ENCODE results near the gene B4GALNT2. TPM values are rescaled to one million over a fixed set of nuclear protein-coding genes. Genes with fewer than 3 reads are reported as not detected.

B4GALNT2 gene
- total RNA-seq, 3 donors from 2014 or later (not counting 1 experiment from before 2014, with no cell fraction given) = 0.05 TPM; not detected in 1

GRCh38 chr17:49106321-49107210 lies 26.0 kb upstream of the B4GALNT2 start:
- H3K27ac Mint-ChIP-seq = no peak overlapping the region
- Histone ChIP-seq H3K4me1 (ENCODE audit: control insufficient read depth, insufficient read depth, low read length) (no peaks in the 10 kb centered on the region), H3K27me3 (ENCODE audit: control insufficient read depth, insufficient read depth, low read length) (peaks cover 5% of the 10 kb centered on the region), H3K4me3 (ENCODE audit: low read length) (no peak overlapping the region), H3K36me3 (ENCODE audit: control insufficient read depth, insufficient read depth, low read length) (no peaks in the 10 kb centered on the region), H3K9me3 (ENCODE audit: control insufficient read depth, insufficient read depth, low read length) (no peaks in the 10 kb centered on the region), H3K27ac (ENCODE audit: low read length) (no peak overlapping the region)
- H3K27me3 Mint-ChIP-seq (ENCODE audit: low read depth in 2 of 2) = no peaks in the 10 kb centered on the region
- no peaks in the 10 kb centered on the region for H3K4me1 Mint-ChIP-seq
- TF ChIP-seq CTCF (IDR thresholded peaks at IDR 0.05) = no peak
- intact Hi-C loops (cut with micrococcal nuclease) = no loop called here
- ATAC-seq = no peak
- WGBS (ENCODE audit: insufficient coverage) = 82% methylated on average over 5 of the region's 5 CpGs
- H3K4me3 Mint-ChIP-seq = no peak overlapping the region
- no peak for DNase-seq
- no peaks in the 10 kb centered on the region for H3K36me3 Mint-ChIP-seq
- H3K9me3 Mint-ChIP-seq = no peaks in the 10 kb centered on the region

GRCh38 chr17:49107211-49107557 lies 25.4 kb upstream of the B4GALNT2 start:
- DNase-seq = no peak
- TF ChIP-seq CTCF (IDR thresholded peaks at IDR 0.05) = no peak
- Histone ChIP-seq H3K36me3 (ENCODE audit: control insufficient read depth, insufficient read depth, low read length) (no peaks in the 10 kb centered on the region), H3K27ac (ENCODE audit: low read length) (no peak overlapping the region), H3K27me3 (ENCODE audit: control insufficient read depth, insufficient read depth, low read length) (peaks cover 5% of the 10 kb centered on the region), H3K4me3 (ENCODE audit: low read length) (no peak overlapping the region), H3K9me3 (ENCODE audit: control insufficient read depth, insufficient read depth, low read length) (no peaks in the 10 kb centered on the region), H3K4me1 (ENCODE audit: control insufficient read depth, insufficient read depth, low read length) (no peaks in the 10 kb centered on the region)
- H3K36me3 Mint-ChIP-seq = no peaks in the 10 kb centered on the region
- H3K4me3 Mint-ChIP-seq = no peak overlapping the region
- intact Hi-C loops (cut with micrococcal nuclease) = no loop called here
- 80% methylated on average over 1 of the region's 1 CpG for WGBS (ENCODE audit: insufficient coverage)
- H3K4me1 Mint-ChIP-seq = no peaks in the 10 kb centered on the region
- no peak for ATAC-seq
- no peaks in the 10 kb centered on the region for H3K9me3 Mint-ChIP-seq
- H3K27ac Mint-ChIP-seq = no peak overlapping the region
- no peaks in the 10 kb centered on the region for H3K27me3 Mint-ChIP-seq (ENCODE audit: low read depth in 2 of 2)

- intact Hi-C loops (cut with micrococcal nuclease) = no loop called here
- H3K4me3 Mint-ChIP-seq = no peak overlapping the region
- H3K27me3 Mint-ChIP-seq (ENCODE audit: low read depth in 2 of 2) = peaks cover 3 to 10% of the 10 kb centered on the region in 2 donors
- no peaks in the 10 kb centered on the region for H3K4me1 ChIP-seq (ENCODE audit: control insufficient read depth, insufficient read depth, low read length)
- no peak overlapping the region for H3K27ac ChIP-seq (ENCODE audit: low read length)
- H3K36me3 ChIP-seq (ENCODE audit: control insufficient read depth, insufficient read depth, low read length) = no peaks in the 10 kb centered on the region
- no peak overlapping the region for H3K27ac Mint-ChIP-seq
- WGBS (ENCODE audit: insufficient coverage) = 63% methylated on average over 2 of the region's 3 CpGs
- H3K4me1 Mint-ChIP-seq = no peaks in the 10 kb centered on the region
- H3K4me3 ChIP-seq (ENCODE audit: low read length) = no peak overlapping the region
- no peaks in the 10 kb centered on the region for H3K9me3 ChIP-seq (ENCODE audit: control insufficient read depth, insufficient read depth, low read length)
- H3K9me3 Mint-ChIP-seq = no peaks in the 10 kb centered on the region
- no peak for ATAC-seq
- DNase-seq = no peak
- peaks cover 5% of the 10 kb centered on the region for H3K27me3 ChIP-seq (ENCODE audit: control insufficient read depth, insufficient read depth, low read length)
- H3K36me3 Mint-ChIP-seq = no peaks in the 10 kb centered on the region
- TF ChIP-seq CTCF (IDR thresholded peaks at IDR 0.05) = no peak
Measured at GRCh38 chr17:49108318-49108717, 24.3 kb upstream of the B4GALNT2 start.

- no peak overlapping the region for H3K4me3 Mint-ChIP-seq
- TF ChIP-seq CTCF (IDR thresholded peaks at IDR 0.05) = no peak
- intact Hi-C loops (cut with micrococcal nuclease) = no loop called here
- H3K36me3 Mint-ChIP-seq = no peaks in the 10 kb centered on the region
- Histone ChIP-seq H3K27me3 (ENCODE audit: control insufficient read depth, insufficient read depth, low read length) (peaks cover 10% of the 10 kb centered on the region), H3K27ac (ENCODE audit: low read length) (no peak overlapping the region), H3K36me3 (ENCODE audit: control insufficient read depth, insufficient read depth, low read length) (no peaks in the 10 kb centered on the region), H3K4me1 (ENCODE audit: control insufficient read depth, insufficient read depth, low read length) (no peaks in the 10 kb centered on the region), H3K4me3 (ENCODE audit: low read length) (no peak overlapping the region), H3K9me3 (ENCODE audit: control insufficient read depth, insufficient read depth, low read length) (no peaks in the 10 kb centered on the region)
- 100% methylated on average over 1 of the region's 1 CpG for WGBS (ENCODE audit: insufficient coverage)
- no peak for DNase-seq
- ATAC-seq = no peak
- peaks cover 3 to 20% of the 10 kb centered on the region in 2 donors for H3K27me3 Mint-ChIP-seq (ENCODE audit: low read depth in 2 of 2)
- no peaks in the 10 kb centered on the region for H3K9me3 Mint-ChIP-seq
- H3K4me1 Mint-ChIP-seq = no peaks in the 10 kb centered on the region
- H3K27ac Mint-ChIP-seq = no peak overlapping the region
Measured at GRCh38 chr17:49110509-49110908, 22.1 kb upstream of the B4GALNT2 start.

All from natural killer cell (primary cell).